Endothelial cell of umbilical vein (primary cell): ENCODE results near the gene ATCAY. TPM values are rescaled to one million over a fixed set of nuclear protein-coding genes. Genes with fewer than 3 reads are reported as not detected.

Source experiments
- BruUV-seq: library from RNA; stranded (reverse); fragments of 400-500 nt; replicated peaks from 2 replicates; lab custom pipeline; 2021; lab: Mats Ljungman, UMichigan
- CTCF ChIA-PET: fragments of 300-600, 350-600 bp; sonication (Branson Sonifier 250); formaldehyde crosslinking; loops from one replicate; lab custom pipeline; 2021; ENCODE audit warnings: antibody characterized with exemption, inconsistent platforms; lab: Charles Lee
- POLR2A ChIA-PET: fragments of 300-600, 350-600 bp; sonication (Branson Sonifier 250); formaldehyde crosslinking; loops from one replicate; lab custom pipeline; 2021; ENCODE audit warnings: antibody characterized with exemption, inconsistent platforms; lab: Charles Lee
- DNase-seq: peaks from one replicate; pipeline ENCODE4 v3.0.0-alpha.2; 2011; ENCODE audit warnings: low read depth, low spot score
- FAIRE-seq: peaks from 2 replicates; lab custom pipeline; 2011; peaks lifted over from hg19 to GRCh38; lab: Jason Lieb, UNC
- H2AFZ ChIP-seq: 2 replicates; pipeline ENCODE4 v1.6.0; 2012; ENCODE audit warnings: low read depth, low read length, control low read depth, inconsistent platforms
- H3K27ac ChIP-seq: 2 replicates; pipeline ENCODE4 v1.5.1; 2011; ENCODE audit warnings: low read depth, mild to moderate bottlenecking, control low read depth, low read length, moderate library complexity; ENCODE audit not compliant: insufficient read depth
- H3K27me3 ChIP-seq, 2 experiments: 2 replicates each; pipeline versions ENCODE4 v1.6.0 to v1.6.1; 2011; ENCODE audit warnings: low read length in 2 of 2, mixed read lengths in 1 of 2; ENCODE audit not compliant: control insufficient read depth in 2 of 2, insufficient read depth in 2 of 2
- H3K36me3 ChIP-seq, 2 experiments: 2 replicates in 1 of 2; 3 replicates in 1 of 2; pipeline ENCODE4 v1.5.1; 2011; ENCODE audit warnings: low read length in 2 of 2, mild to moderate bottlenecking in 1 of 2, moderate library complexity in 1 of 2; ENCODE audit not compliant: control insufficient read depth in 2 of 2, insufficient read depth in 2 of 2; ENCODE audit errors: extremely low read depth in 1 of 2
- H3K4me1 ChIP-seq: 3 replicates; pipeline ENCODE4 v1.5.1; 2011; ENCODE audit warnings: mild to moderate bottlenecking, low read length; ENCODE audit not compliant: control insufficient read depth, insufficient read depth; ENCODE audit errors: extremely low read depth
- H3K4me2 ChIP-seq: 2 replicates; pipeline ENCODE4 v1.6.1; 2011; ENCODE audit warnings: low read length, control low read depth, mixed read lengths; ENCODE audit not compliant: insufficient read depth
- H3K4me3 ChIP-seq, 3 experiments: fragments of 200-600 bp in 1 of 3; sonication (generic), shearing (Covaris generic) in 1 of 3; replicated peaks in 1 of 3; 2 replicates each; pipeline ENCODE4 v1.5.1; 2011 to 2016; ENCODE audit warnings: control low read depth in 3 of 3, low read length in 3 of 3, mild to moderate bottlenecking in 2 of 3, inconsistent platforms in 1 of 3, low read depth in 1 of 3, moderate library complexity in 1 of 3; ENCODE audit not compliant: insufficient read depth in 1 of 3
- H3K79me2 ChIP-seq: 2 replicates; pipeline ENCODE4 v1.6.0; 2012; ENCODE audit warnings: low read length, inconsistent platforms; ENCODE audit not compliant: control insufficient read depth, insufficient read depth
- H3K9ac ChIP-seq: replicated peaks from 2 replicates; pipeline ENCODE3; 2011; ENCODE audit warnings: low read length, control low read depth; ENCODE audit not compliant: insufficient read depth; ENCODE audit errors: extremely low read depth
- H3K9me1 ChIP-seq: replicated peaks from 3 replicates; pipeline ENCODE4 v1.6.0; 2011; ENCODE audit warnings: mild to moderate bottlenecking, low read length; ENCODE audit not compliant: control insufficient read depth, insufficient read depth; ENCODE audit errors: extremely low read depth
- H3K9me3 ChIP-seq: replicated peaks from 2 replicates; pipeline ENCODE4 v1.5.1; 2012; ENCODE audit warnings: low read length, inconsistent platforms; ENCODE audit not compliant: control insufficient read depth, insufficient read depth
- H4K20me1 ChIP-seq: replicated peaks from 2 replicates; pipeline ENCODE3; 2011; ENCODE audit warnings: mild to moderate bottlenecking, low read length; ENCODE audit not compliant: control insufficient read depth, insufficient read depth; ENCODE audit errors: extremely low read depth
- CTCF ChIP-seq, 2 donors: IDR thresholded peaks; 1 replicate in 1 of 2; 2 replicates in 1 of 2; pipeline ENCODE4 v1.5.1; 2011; ENCODE audit warnings: low read length in 2 of 2, mild to moderate bottlenecking in 2 of 2, moderate library complexity in 2 of 2, control low read depth in 1 of 2, inconsistent platforms in 1 of 2, low read depth in 1 of 2; ENCODE audit not compliant: insufficient read depth in 1 of 2; ENCODE audit errors: extremely low read depth in 1 of 2
- EZH2 ChIP-seq: IDR thresholded peaks from 2 replicates; pipeline ENCODE4 v1.6.1; 2012; ENCODE audit warnings: borderline replicate concordance, low read depth, mild to moderate bottlenecking, moderate library complexity, low read length, inconsistent platforms; ENCODE audit not compliant: severe bottlenecking
- FOS ChIP-seq: IDR thresholded peaks from 2 replicates; pipeline ENCODE4 v1.6.1; 2011; ENCODE audit warnings: mild to moderate bottlenecking, low read length, moderate library complexity, borderline replicate concordance; ENCODE audit not compliant: insufficient read depth
- GATA2 ChIP-seq: IDR thresholded peaks from 2 replicates; pipeline ENCODE4 v1.7.0; 2011; ENCODE audit warnings: low read depth, mild to moderate bottlenecking, moderate library complexity, mixed read lengths, low read length; ENCODE audit not compliant: insufficient read length, insufficient read depth
- JUN ChIP-seq: IDR thresholded peaks from 2 replicates; pipeline ENCODE4 v1.6.1; 2011; ENCODE audit warnings: borderline replicate concordance, low read depth; ENCODE audit not compliant: insufficient read length, insufficient read depth
- MAX ChIP-seq: IDR thresholded peaks from 2 replicates; pipeline ENCODE4 v1.6.1; 2011; ENCODE audit not compliant: insufficient read depth, insufficient read length
- MYC ChIP-seq: IDR thresholded peaks from one replicate; pipeline ENCODE4 v1.6.1; 2011; ENCODE audit warnings: mild to moderate bottlenecking, low read depth, low read length
- POLR2A ChIP-seq: IDR thresholded peaks from 2 replicates; pipeline ENCODE4 v1.6.1; 2012; ENCODE audit warnings: low read depth, mild to moderate bottlenecking, control low read depth, low read length
- POLR2AphosphoS5 ChIP-seq: IDR thresholded peaks from 2 replicates; pipeline ENCODE4 v1.6.1; 2012; ENCODE audit warnings: low read depth, mild to moderate bottlenecking, control low read depth, low read length, moderate library complexity; ENCODE audit not compliant: insufficient read depth
- dilution Hi-C: fragments of 300-500 bp; cut with MboI; formaldehyde crosslinking; loops from one replicate; pipeline ENCODE4 v1.15.0; 2019; ENCODE audit warnings: low sequenced_read_pairs; ENCODE audit not compliant: extremely low pct_ligation_motif_present
- intact Hi-C: fragments of 100-400 bp; cut with micrococcal nuclease; formaldehyde crosslinking; loops from one replicate; pipeline ENCODE4 v1.10.0; 2022
- polyA plus RNA-seq, 4 experiments: library from polyadenylated mRNA; depleted of rRNA in 3 of 4; stranded (reverse) in 3 of 4; unstranded in 1 of 4; fragments of >200 nt; gene quantifications; 2 replicates each; pipeline versions ENCODE4 v1.2.1 to v1.2.3, GENCODE V29; 2011 to 2012; ENCODE audit warnings: missing spikeins in 1 of 4
- total RNA-seq: library from RNA; stranded (reverse); gene quantifications from 2 replicates; pipeline ENCODE4 v1.2.3, GENCODE V29; 2021

The ATCAY gene
- total and polyA plus RNA-seq, 2 donors (not counting 3 experiments of a cell fraction or from before 2014, with no cell fraction given), result 0.03 TPM; not detected in 1

DNA sequence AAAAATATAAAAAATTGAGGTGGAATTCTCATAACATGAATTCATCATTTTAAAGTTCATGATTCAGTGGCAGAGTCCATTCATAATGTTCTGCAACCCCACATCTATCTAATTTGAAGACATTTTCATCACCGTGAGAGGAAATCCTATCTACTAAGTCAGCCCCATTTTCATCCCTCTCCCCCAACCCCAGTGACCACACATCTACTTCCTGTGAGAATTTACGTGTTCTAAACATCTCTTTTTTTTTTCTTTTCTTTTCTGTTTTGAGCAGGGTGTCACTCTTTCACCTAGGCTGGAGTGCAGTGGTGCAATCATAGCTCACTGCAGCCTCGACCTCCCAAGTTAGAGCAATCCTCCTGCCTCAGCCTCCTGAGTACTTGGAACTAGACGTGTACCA, 17.5 kb downstream of the ATCAY start:
- Histone ChIP-seq H3K79me2 (no peaks in the 10 kb centered on the region), H3K36me3 (no peaks in the 10 kb centered on the region), H3K27me3 (peaks cover 0 to 1% of the 10 kb centered on the region in 2 experiments), H2AFZ (no peak overlapping the region), H3K4me3 (no peak overlapping the region), H3K9me3 (no peaks in the 10 kb centered on the region), H4K20me1 (no peaks in the 10 kb centered on the region), H3K27ac (no peak overlapping the region), H3K4me1 (no peaks in the 10 kb centered on the region), H3K9me1 (no peaks in the 10 kb centered on the region), H3K9ac (no peak overlapping the region), H3K4me2 (no peak overlapping the region)
- FAIRE-seq (no peak), DNase-seq (no peak)
- dilution Hi-C loops (no loop called here), intact Hi-C loops (no loop called here)
- TF ChIP-seq JUN (no peak), GATA2 (no peak), MAX (no peak), POLR2A (no peak), CTCF (IDR thresholded peaks at IDR 0.05; ENCODE audit: extremely low read depth in 1 of 2, insufficient read depth in 1 of 2, low read depth in 1 of 2, low read length in 2 of 2) (no peak), FOS (no peak), MYC (no peak), EZH2 (no peak), POLR2AphosphoS5 (no peak)
- ChIA-PET CTCF (no interaction called here), POLR2A (no interaction called here)
- BruUV-seq, result no TSS peak
